B cell (primary cell): ENCODE data around the gene OTUB2. TPM values are rescaled to one million over a fixed set of nuclear protein-coding genes. Genes with fewer than 3 reads are reported as not detected.

Source experiments
- ATAC-seq: fragments of 200-7000 bp; cut with Tn5 transposase; one replicate; pipeline ENCODE4 v1.10.0; 2021; ENCODE audit warnings: low read depth, mild to moderate bottlenecking, moderate number of reproducible peaks, moderate library complexity
- CTCF ChIA-PET: fragments of 350-600 bp; sonication (Branson Sonifier 250); formaldehyde crosslinking; loops from one replicate; lab custom pipeline; 2021; ENCODE audit warnings: antibody characterized with exemption, inconsistent platforms; lab: Charles Lee
- POLR2A ChIA-PET: fragments of 350-600 bp; sonication (Branson Sonifier 250); formaldehyde crosslinking; loops from one replicate; lab custom pipeline; 2021; ENCODE audit warnings: antibody characterized with exemption; lab: Charles Lee
- DNase-seq: peaks from one replicate; pipeline ENCODE4 v3.0.0; 2013
- H2AFZ ChIP-seq: 2 replicates; pipeline ENCODE4 v1.6.1; 2012; ENCODE audit warnings: mild to moderate bottlenecking, low read depth, low read length; ENCODE audit not compliant: insufficient read depth, poor library complexity, severe bottlenecking
- H3K27ac ChIP-seq, 2 donors: 1 replicate in 1 of 2; 2 replicates in 1 of 2; pipeline ENCODE4 v1.5.1; 2012 to 2013; ENCODE audit warnings: low read length in 2 of 2, mild to moderate bottlenecking in 2 of 2, moderate library complexity in 1 of 2
- H3K27me3 ChIP-seq, 4 experiments: fragments of 200-600 bp in 1 of 4; sonication (generic) in 1 of 4; replicated peaks in 1 of 4; 1 replicate in 2 of 4; 2 replicates in 2 of 4; pipeline versions ENCODE4 v1.6.1 to v1.7.0; 2013 to 2016; ENCODE audit warnings: low read length in 3 of 4, mild to moderate bottlenecking in 2 of 4, mixed read lengths in 1 of 4, moderate library complexity in 1 of 4; ENCODE audit not compliant: insufficient read depth in 4 of 4, control insufficient read depth in 3 of 4; ENCODE audit errors: control extremely low read depth in 1 of 4
- H3K36me3 ChIP-seq, 2 experiments: replicated peaks in 1 of 2; 1 replicate in 1 of 2; 2 replicates in 1 of 2; pipeline versions ENCODE4 v1.6.1 to v1.7.1; 2013; ENCODE audit warnings: low read length in 1 of 2; ENCODE audit not compliant: insufficient read depth in 2 of 2, control insufficient read depth in 1 of 2; ENCODE audit errors: control extremely low read depth in 1 of 2, extremely low read depth in 1 of 2
- H3K4me1 ChIP-seq, 2 donors: fragments of 200-600 bp in 1 of 2; sonication (generic) in 1 of 2; 1 replicate in 1 of 2; 2 replicates in 1 of 2; pipeline versions ENCODE4 v1.5.1 to v1.6.1; 2013 to 2017; ENCODE audit warnings: low read length in 2 of 2; ENCODE audit not compliant: control insufficient read depth in 2 of 2, insufficient read depth in 2 of 2
- H3K4me2 ChIP-seq: replicated peaks from 2 replicates; pipeline ENCODE3; 2012; ENCODE audit warnings: mild to moderate bottlenecking, low read depth, low read length; ENCODE audit not compliant: poor library complexity, severe bottlenecking
- H3K4me3 ChIP-seq, 5 experiments: fragments of 200-600 bp in 1 of 5; sonication (generic) in 1 of 5; 1 replicate in 3 of 5; 2 replicates in 2 of 5; pipeline versions ENCODE4 v1.5.1 to v1.7.0; 2011 to 2016; ENCODE audit warnings: low read length in 4 of 5, mild to moderate bottlenecking in 4 of 5, low read depth in 2 of 5, control low read depth in 1 of 5, moderate library complexity in 1 of 5; ENCODE audit not compliant: insufficient read depth in 1 of 5; ENCODE audit errors: control extremely low read depth in 1 of 5, extremely low read depth in 1 of 5
- H3K79me2 ChIP-seq: fragments of 200-600 bp; sonication (generic); one replicate; pipeline ENCODE4 v1.6.0; 2016; ENCODE audit warnings: low read length; ENCODE audit not compliant: control insufficient read depth, insufficient read depth
- H3K9ac ChIP-seq: fragments of 200-600 bp; sonication (generic); 2 replicates; pipeline ENCODE4 v1.6.1; 2017; ENCODE audit warnings: mild to moderate bottlenecking, low read length, moderate library complexity
- H3K9me3 ChIP-seq, 3 donors: one replicate each; pipeline versions ENCODE4 v1.6.1 to v1.7.1; 2013; ENCODE audit warnings: low read length in 2 of 3; ENCODE audit not compliant: control insufficient read depth in 2 of 3, insufficient read depth in 1 of 3; ENCODE audit errors: control extremely low read depth in 1 of 3
- H4K20me1 ChIP-seq: 2 replicates; pipeline ENCODE4 v1.6.0; 2012; ENCODE audit warnings: mild to moderate bottlenecking, low read length; ENCODE audit not compliant: insufficient read depth, control insufficient read depth, poor library complexity, severe bottlenecking
- H3K27ac Mint-ChIP-seq: one replicate; pipeline ENCODE4 v1.8.0; 2021; ENCODE audit warnings: mixed read lengths
- H3K27me3 Mint-ChIP-seq: one replicate; pipeline ENCODE4 v1.8.0; 2021; ENCODE audit warnings: mixed read lengths
- H3K4me1 Mint-ChIP-seq: one replicate; pipeline ENCODE4 v1.8.0; 2021; ENCODE audit warnings: mixed read lengths
- H3K4me3 Mint-ChIP-seq: one replicate; pipeline ENCODE4 v1.8.0; 2021; ENCODE audit warnings: mixed read lengths
- H3K9me3 Mint-ChIP-seq: one replicate; pipeline ENCODE4 v1.8.0; 2022; ENCODE audit warnings: mixed read lengths; ENCODE audit not compliant: insufficient read depth
- EZH2 ChIP-seq: IDR thresholded peaks from 2 replicates; pipeline ENCODE4 v1.6.1; 2012; ENCODE audit warnings: borderline replicate concordance, low read depth, mild to moderate bottlenecking, moderate library complexity, low read length; ENCODE audit not compliant: insufficient read depth, poor library complexity, severe bottlenecking
- WGBS: methylation state at CpG from one replicate; pipeline ENCODE4 v1.1.5; 2013; ENCODE audit warnings: missing lambda C conversion rate; ENCODE audit not compliant: insufficient coverage; 5-methylcytosine and 5-hydroxymethylcytosine counted together
- intact Hi-C: fragments of 100-400 bp; cut with micrococcal nuclease; formaldehyde crosslinking; loops from one replicate; pipeline ENCODE4 v1.10.0; 2022
- polyA plus RNA-seq: library from polyadenylated mRNA; depleted of rRNA; stranded (reverse); fragments of >200 nt; gene quantifications from 2 replicates; pipeline ENCODE4 v1.2.3, GENCODE V29; 2012
- total RNA-seq, 2 donors: library from RNA; stranded (reverse); fragments of 120-200 nt in 1 of 2; gene quantifications; 1 replicate in 1 of 2; 2 replicates in 1 of 2; pipeline versions ENCODE4 v1.2.3 to v1.2.4, GENCODE V29; 2013 to 2022
- TF ChIP-seq, protein P1 (sequence below): fragments of 200-600 bp; IDR thresholded peaks from one replicate; pipeline ENCODE4 v1.8.0; 2022; ENCODE audit warnings: antibody characterized with exemption, mild to moderate bottlenecking

OTUB2 gene
- total and polyA plus RNA-seq, 2 donors (not counting 1 experiment from before 2014, with no cell fraction given), result 0.04 to 0.17 TPM

DNA sequence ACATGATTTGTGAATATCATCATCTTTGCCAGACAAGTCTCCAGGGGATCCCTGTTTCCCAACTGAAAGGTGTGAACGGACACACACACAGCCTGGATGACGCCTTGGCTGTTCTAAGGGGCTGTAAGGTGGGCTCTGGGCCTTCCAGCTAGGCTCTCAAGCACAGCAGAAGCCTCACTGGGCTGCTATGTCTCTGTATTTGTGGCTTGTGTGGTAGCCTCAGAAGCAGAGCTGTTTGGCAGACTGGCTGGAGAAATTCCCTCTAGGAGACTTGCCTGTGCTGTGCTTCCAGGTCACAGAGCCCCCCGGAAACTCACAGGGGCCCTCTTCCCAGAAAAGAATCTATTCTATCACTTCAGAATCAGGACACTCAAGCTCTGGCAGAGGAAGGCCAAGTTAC is 21.4 kb downstream of the OTUB2 start:
- H3K27ac Mint-ChIP-seq, result no peak overlapping the region
- peaks cover 5% of the 10 kb centered on the region for H4K20me1 ChIP-seq
- no peak overlapping the region for H3K4me2 ChIP-seq
- 92% methylated on average over 3 of the region's 3 CpGs for WGBS
- H3K27me3 Mint-ChIP-seq, result no peaks in the 10 kb centered on the region
- TF ChIP-seq, protein P1, sequence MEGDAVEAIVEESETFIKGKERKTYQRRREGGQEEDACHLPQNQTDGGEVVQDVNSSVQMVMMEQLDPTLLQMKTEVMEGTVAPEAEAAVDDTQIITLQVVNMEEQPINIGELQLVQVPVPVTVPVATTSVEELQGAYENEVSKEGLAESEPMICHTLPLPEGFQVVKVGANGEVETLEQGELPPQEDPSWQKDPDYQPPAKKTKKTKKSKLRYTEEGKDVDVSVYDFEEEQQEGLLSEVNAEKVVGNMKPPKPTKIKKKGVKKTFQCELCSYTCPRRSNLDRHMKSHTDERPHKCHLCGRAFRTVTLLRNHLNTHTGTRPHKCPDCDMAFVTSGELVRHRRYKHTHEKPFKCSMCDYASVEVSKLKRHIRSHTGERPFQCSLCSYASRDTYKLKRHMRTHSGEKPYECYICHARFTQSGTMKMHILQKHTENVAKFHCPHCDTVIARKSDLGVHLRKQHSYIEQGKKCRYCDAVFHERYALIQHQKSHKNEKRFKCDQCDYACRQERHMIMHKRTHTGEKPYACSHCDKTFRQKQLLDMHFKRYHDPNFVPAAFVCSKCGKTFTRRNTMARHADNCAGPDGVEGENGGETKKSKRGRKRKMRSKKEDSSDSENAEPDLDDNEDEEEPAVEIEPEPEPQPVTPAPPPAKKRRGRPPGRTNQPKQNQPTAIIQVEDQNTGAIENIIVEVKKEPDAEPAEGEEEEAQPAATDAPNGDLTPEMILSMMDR, result no peak
- no peak for TF ChIP-seq EZH2
- no peaks in the 10 kb centered on the region for H3K27me3 ChIP-seq
- CTCF ChIA-PET, result interaction anchor here (1.2 to 2.9 kb wide), 4 partner anchors 11 to 89 kb away, joined by 3 to 8 read pairs (median 6); no protein-coding TSS in a partner anchor
- peaks cover 14 to 72% of the 10 kb centered on the region in 2 experiments for H3K36me3 ChIP-seq
- H3K4me1 ChIP-seq, result no peaks in the 10 kb centered on the region
- no peaks in the 10 kb centered on the region for H3K9me3 Mint-ChIP-seq
- no peaks in the 10 kb centered on the region for H3K4me1 Mint-ChIP-seq
- H3K4me3 ChIP-seq, result no peak overlapping the region
- H3K9me3 ChIP-seq, result no peaks in the 10 kb centered on the region
- intact Hi-C loops, result no loop called here
- no peak for ATAC-seq
- POLR2A ChIA-PET, result no interaction called here
- DNase-seq, result no peak
- no peak overlapping the region for H2AFZ ChIP-seq
- H3K4me3 Mint-ChIP-seq, result no peak overlapping the region
- no peak overlapping the region for H3K9ac ChIP-seq
- no peak overlapping the region for H3K27ac ChIP-seq
- no peaks in the 10 kb centered on the region for H3K79me2 ChIP-seq

DNA sequence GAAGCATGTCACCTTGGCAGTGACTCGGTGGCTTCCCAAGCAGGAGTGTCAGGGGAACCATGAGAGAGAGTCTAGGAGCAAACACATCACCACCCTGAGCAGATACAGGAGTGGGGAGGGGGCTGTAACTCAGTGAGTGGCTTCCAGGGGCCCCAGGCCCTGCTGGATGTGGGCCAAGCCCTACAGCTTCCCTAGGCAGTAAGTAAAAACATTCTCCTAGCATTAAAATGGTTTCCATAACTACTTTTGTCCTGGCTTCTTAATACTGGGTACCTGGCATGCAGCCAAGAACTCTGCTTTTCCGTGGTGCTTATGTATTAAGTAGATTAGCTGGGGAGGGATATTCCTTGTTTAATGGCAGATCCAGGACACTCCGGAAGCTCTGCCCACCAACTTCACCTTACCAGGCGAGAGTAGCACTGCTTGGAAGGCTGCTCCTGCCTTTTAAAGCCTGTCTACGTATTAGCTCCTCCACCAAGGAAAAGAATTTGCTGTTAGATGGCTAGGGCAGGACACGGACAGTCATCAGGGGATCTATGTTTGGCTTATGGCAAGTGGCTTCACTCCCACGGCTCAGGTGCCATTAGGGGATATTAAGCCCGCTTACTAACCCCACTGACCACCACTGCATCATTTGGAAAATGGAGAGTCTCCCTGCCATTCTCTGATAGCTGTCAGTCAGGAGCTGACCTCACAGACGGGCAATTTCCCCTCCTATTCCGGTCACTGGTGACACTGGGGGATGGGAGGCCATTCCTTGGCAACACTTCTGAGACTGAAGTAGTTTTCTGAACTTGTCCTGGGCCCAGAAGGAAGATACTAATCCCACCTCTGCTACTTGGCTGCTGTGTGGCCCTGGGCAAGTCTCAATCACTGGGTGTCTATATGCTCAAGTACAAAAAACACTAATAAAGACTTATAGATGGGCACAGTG is 22.8 kb downstream of the OTUB2 start:
- H3K4me1 ChIP-seq, result no peaks in the 10 kb centered on the region
- H3K9me3 Mint-ChIP-seq, result no peaks in the 10 kb centered on the region
- H3K4me3 Mint-ChIP-seq, result no peak overlapping the region
- intact Hi-C loops, result no loop called here
- H3K9ac ChIP-seq, result no peak overlapping the region
- H3K4me1 Mint-ChIP-seq, result no peaks in the 10 kb centered on the region
- ChIA-PET CTCF (interaction anchor here (1.2 to 6.4 kb wide), 5 partner anchors 12 to 132 kb away, joined by 3 to 37 read pairs (median 7); no protein-coding TSS in a partner anchor), POLR2A (no interaction called here)
- no peaks in the 10 kb centered on the region for H3K9me3 ChIP-seq
- no peak overlapping the region for H3K4me3 ChIP-seq
- H2AFZ ChIP-seq, result no peak overlapping the region
- DNase-seq, result no peak
- ATAC-seq, result no peak
- no peak for TF ChIP-seq EZH2
- TF ChIP-seq, protein P1, result no peak
- WGBS, result 89% methylated on average over 6 of the region's 10 CpGs
- H3K27me3 Mint-ChIP-seq, result no peaks in the 10 kb centered on the region
- H3K27ac Mint-ChIP-seq, result no peak overlapping the region
- no peaks in the 10 kb centered on the region for H3K79me2 ChIP-seq
- no peak overlapping the region for H3K27ac ChIP-seq
- no peak overlapping the region for H3K4me2 ChIP-seq
- peaks cover 5% of the 10 kb centered on the region for H4K20me1 ChIP-seq
- peaks cover 18 to 82% of the 10 kb centered on the region in 2 experiments for H3K36me3 ChIP-seq
- no peaks in the 10 kb centered on the region for H3K27me3 ChIP-seq
